ENCODE data around the gene MATK. TPM values are rescaled to one million over a fixed set of nuclear protein-coding genes. Genes with fewer than 3 reads are reported as not detected.

Gene MATK
- polyA plus RNA-seq, 1 donor from 2014 or later, result 5.9 TPM

- no peaks in the 10 kb centered on the region for H3K36me3 Mint-ChIP-seq
- H3K9me3 Mint-ChIP-seq, result peaks cover 0 to 2% (median 0%) of the 10 kb centered on the region in 3 donors
- peaks cover 5 to 11% (median 7%) of the 10 kb centered on the region in 3 donors for H3K4me1 Mint-ChIP-seq
- H3K4me3 Mint-ChIP-seq, result peak overlapping the region in 3 of 4 donors; percentile 28 to 51 (median 51)
- peaks cover 19% of the 10 kb centered on the region for H3K27me3 Mint-ChIP-seq
- peak overlapping the region; percentile 27 to 76 (median 61) for H3K27ac Mint-ChIP-seq
Measured at GRCh38 chr19:3788996-3789778, 3.0 kb upstream of the MATK start.

- H3K4me3 Mint-ChIP-seq, result peak overlapping the region; percentile 1 to 91 (median 82)
- H3K36me3 Mint-ChIP-seq, result peaks cover 4% of the 10 kb centered on the region
- H3K4me1 Mint-ChIP-seq, result peaks cover 5 to 11% (median 10%) of the 10 kb centered on the region in 3 donors
- H3K27ac Mint-ChIP-seq, result peak overlapping the region in 1 of 3 donors; percentile 14
- peaks cover 13% of the 10 kb centered on the region for H3K27me3 Mint-ChIP-seq
- peaks cover under 1 to 11% (median 10%) of the 10 kb centered on the region in 3 donors for H3K9me3 Mint-ChIP-seq
Measured at GRCh38 chr19:3785451-3785937, 687 bp downstream of the MATK start.

- H3K27ac Mint-ChIP-seq, result peak overlapping the region in 2 of 3 donors; percentile 14 to 31
Measured at GRCh38 chr19:3784607-3785450, 1.4 kb downstream of the MATK start.

GRCh38 chr19:3783660-3784584, 2.3 kb downstream of the MATK start:
- Mint-ChIP-seq H3K4me1 (peaks cover 0 to 6% (median 6%) of the 10 kb centered on the region in 3 donors), H3K36me3 (peaks cover 4% of the 10 kb centered on the region), H3K4me3 (peak overlapping the region in 2 of 4 donors; percentile 65 to 91), H3K27me3 (peaks cover 13% of the 10 kb centered on the region), H3K27ac (peak overlapping the region in 1 of 3 donors; percentile 87), H3K9me3 (peaks cover 0 to 11% (median 10%) of the 10 kb centered on the region in 3 donors)

More at GRCh38 chr19:3784607-3785450, 1.4 kb downstream of the MATK start:
- H3K9me3 Mint-ChIP-seq, result peaks cover 0 to 11% (median 10%) of the 10 kb centered on the region in 3 donors
- peaks cover 4% of the 10 kb centered on the region for H3K36me3 Mint-ChIP-seq
- peaks cover 13% of the 10 kb centered on the region for H3K27me3 Mint-ChIP-seq
- H3K4me3 Mint-ChIP-seq, result peak overlapping the region; percentile 1 to 91 (median 82)
- H3K4me1 Mint-ChIP-seq, result peaks cover 5 to 11% (median 10%) of the 10 kb centered on the region in 3 donors

GRCh38 chr19:3782903-3783302, 3.3 kb downstream of the MATK start:
- H3K27ac Mint-ChIP-seq, result no peak overlapping the region

DNA sequence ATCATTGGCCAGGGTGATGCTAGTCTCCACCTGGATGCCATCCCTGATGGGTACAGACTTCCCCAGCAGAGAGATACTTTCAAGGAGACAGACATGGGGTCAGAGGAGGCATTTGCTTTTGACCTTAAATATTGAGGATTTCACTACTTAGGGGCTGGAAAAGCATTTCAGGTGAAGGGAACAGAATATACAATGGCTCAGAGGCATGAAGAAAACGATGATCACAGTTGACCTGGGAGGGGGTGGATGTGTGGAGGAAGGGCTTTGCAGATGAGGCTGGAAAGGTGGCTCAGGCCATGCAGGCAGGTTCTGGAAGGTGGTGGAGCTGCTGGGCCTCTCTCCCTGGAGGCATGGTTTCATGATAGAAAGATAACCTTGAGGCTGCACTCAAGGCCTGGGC, 3.9 kb downstream of the MATK start:
- Mint-ChIP-seq H3K9me3 (peaks cover 0 to 11% (median 10%) of the 10 kb centered on the region in 3 donors), H3K36me3 (peaks cover 4% of the 10 kb centered on the region), H3K27ac (peak overlapping the region in 1 of 3 donors; percentile 77), H3K4me1 (peaks cover 0 to 6% (median 6%) of the 10 kb centered on the region in 3 donors), H3K27me3 (peaks cover 13% of the 10 kb centered on the region), H3K4me3 (peak overlapping the region in 2 of 4 donors; percentile 42 to 57)

More at GRCh38 chr19:3782903-3783302, 3.3 kb downstream of the MATK start:
- H3K4me3 Mint-ChIP-seq, result peak overlapping the region in 1 of 4 donors; percentile 39
- peaks cover 4% of the 10 kb centered on the region for H3K36me3 Mint-ChIP-seq
- peaks cover 13% of the 10 kb centered on the region for H3K27me3 Mint-ChIP-seq
- H3K9me3 Mint-ChIP-seq, result peaks cover 0 to 11% (median 10%) of the 10 kb centered on the region in 3 donors
- H3K4me1 Mint-ChIP-seq, result peaks cover 0 to 6% (median 6%) of the 10 kb centered on the region in 3 donors

DNA sequence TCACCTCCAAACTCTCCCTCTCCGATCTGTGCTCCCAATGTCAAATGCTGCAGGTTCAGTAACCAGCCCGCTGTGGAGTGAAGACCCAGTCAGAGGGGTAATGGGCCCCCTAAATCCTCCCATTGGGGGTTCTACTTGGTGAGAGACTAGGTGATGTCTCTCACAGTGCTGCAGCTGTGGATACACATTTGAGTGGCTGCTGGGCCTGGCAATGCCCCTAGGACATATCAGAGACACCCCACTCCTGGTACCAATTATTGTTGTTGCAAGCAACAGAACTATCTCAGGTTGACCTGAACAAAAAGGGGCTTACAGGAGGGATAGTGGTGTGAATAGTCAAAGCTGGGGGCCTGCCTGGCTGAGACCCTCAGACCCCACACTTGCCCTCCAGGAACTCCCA, 4.6 kb downstream of the MATK start:
- Mint-ChIP-seq H3K4me1 (peaks cover 0 to 6% (median 5%) of the 10 kb centered on the region in 3 donors), H3K36me3 (peaks cover 4% of the 10 kb centered on the region), H3K9me3 (peaks cover 0 to 11% (median 10%) of the 10 kb centered on the region in 3 donors), H3K27me3 (peaks cover 8% of the 10 kb centered on the region), H3K4me3 (peak overlapping the region in 1 of 4 donors; percentile 17), H3K27ac (no peak overlapping the region)

- Mint-ChIP-seq H3K27me3 (peaks cover 7% of the 10 kb centered on the region), H3K36me3 (peaks cover 4% of the 10 kb centered on the region), H3K4me3 (peak overlapping the region in 1 of 4 donors; percentile 25)
Measured at GRCh38 chr19:3780786-3781304, 5.3 kb downstream of the MATK start.

GRCh38 chr19:3778899-3779723, 7.1 kb downstream of the MATK start:
- H3K4me3 Mint-ChIP-seq, result no peak overlapping the region
- H3K27ac Mint-ChIP-seq, result peak overlapping the region in 1 of 3 donors; percentile 7
- H3K36me3 Mint-ChIP-seq, result peaks cover 4% of the 10 kb centered on the region
- peaks cover 0 to 6% (median 0%) of the 10 kb centered on the region in 3 donors for H3K4me1 Mint-ChIP-seq
- peaks cover 0 to 11% (median 10%) of the 10 kb centered on the region in 3 donors for H3K9me3 Mint-ChIP-seq
- no peaks in the 10 kb centered on the region for H3K27me3 Mint-ChIP-seq

More at GRCh38 chr19:3780786-3781304, 5.3 kb downstream of the MATK start:
- H3K4me1 Mint-ChIP-seq, result peaks cover 0 to 6% (median 4%) of the 10 kb centered on the region in 3 donors
- H3K27ac Mint-ChIP-seq, result peak overlapping the region in 1 of 3 donors; percentile 85
- peaks cover 0 to 11% (median 10%) of the 10 kb centered on the region in 3 donors for H3K9me3 Mint-ChIP-seq

DNA sequence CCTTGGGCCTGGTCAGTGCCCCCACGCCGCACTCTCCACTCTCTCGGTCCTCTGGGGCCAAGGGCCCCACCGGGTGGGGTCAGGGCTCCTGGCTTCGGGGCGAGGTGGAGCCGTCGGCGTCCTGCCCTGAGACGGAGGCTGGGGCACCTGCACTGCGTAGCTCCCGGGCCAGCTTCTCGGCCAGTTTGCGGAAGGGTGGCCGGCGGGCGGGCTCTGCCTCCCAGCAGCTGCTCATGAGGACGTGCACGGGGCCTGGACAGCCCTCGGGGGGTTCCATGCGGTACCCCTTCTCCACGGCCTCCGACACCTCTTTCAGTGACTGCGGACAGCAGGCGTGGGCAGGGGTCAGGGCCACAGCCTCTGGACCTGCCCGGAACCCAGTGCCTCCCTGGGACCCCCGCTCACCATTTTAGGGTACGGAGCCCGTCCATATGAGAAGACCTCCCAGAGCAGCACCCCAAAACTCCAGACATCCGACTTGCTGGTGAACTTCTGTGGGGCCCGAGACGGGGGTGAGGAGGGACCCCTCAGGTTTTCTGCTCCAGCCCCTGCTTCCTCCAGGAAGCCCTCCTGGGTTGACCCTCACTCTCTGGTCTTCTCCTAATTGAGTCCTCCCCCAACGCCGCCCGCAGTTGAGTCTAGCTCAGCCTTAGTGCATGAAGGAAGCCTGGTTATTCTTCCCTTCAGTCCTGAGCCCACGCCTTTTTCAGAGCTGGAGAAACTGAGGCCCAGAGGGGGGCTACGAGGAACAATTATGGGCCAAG, 7.9 kb downstream of the MATK start:
- Mint-ChIP-seq H3K4me1 (peaks cover 0 to 7% (median 0%) of the 10 kb centered on the region in 3 donors), H3K9me3 (peaks cover 0 to 11% (median 10%) of the 10 kb centered on the region in 3 donors), H3K27me3 (no peaks in the 10 kb centered on the region), H3K4me3 (no peak overlapping the region), H3K36me3 (peaks cover 4% of the 10 kb centered on the region), H3K27ac (no peak overlapping the region)

DNA sequence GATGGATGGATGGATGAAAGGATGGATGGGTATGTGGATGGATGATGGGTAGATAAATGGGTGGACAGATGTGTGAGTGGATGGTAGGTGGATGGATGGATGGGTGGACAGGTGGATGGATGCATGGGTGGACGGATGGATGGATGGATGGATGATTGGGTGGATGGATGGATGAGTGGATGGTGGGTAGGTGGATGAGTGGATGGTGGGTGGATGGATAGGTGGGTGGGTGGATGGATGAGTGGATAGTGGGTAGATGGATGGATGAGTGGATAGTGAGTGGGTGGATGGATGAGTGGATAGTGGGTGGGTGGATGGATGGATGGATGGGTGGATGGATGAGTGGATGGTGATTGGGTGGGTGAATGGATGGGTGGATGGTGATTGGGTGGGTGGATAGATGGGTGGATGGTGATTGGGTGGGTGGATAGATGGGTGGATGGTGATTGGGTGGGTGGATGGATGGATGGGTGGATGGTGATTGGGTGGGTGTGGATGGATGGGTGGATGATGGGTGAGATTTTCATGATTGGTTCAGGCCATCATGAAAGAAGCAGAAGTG, 9.6 kb downstream of the MATK start:
- no peaks in the 10 kb centered on the region for H3K36me3 Mint-ChIP-seq
- H3K9me3 Mint-ChIP-seq, result peaks cover 0 to 4% (median 2%) of the 10 kb centered on the region in 3 donors
- no peak overlapping the region for H3K4me3 Mint-ChIP-seq
- no peaks in the 10 kb centered on the region for H3K27me3 Mint-ChIP-seq
- peak overlapping the region in 1 of 3 donors; percentile 35 for H3K27ac Mint-ChIP-seq
- H3K4me1 Mint-ChIP-seq, result peaks cover 0 to 7% (median 0%) of the 10 kb centered on the region in 3 donors

- H3K4me1 Mint-ChIP-seq, result peaks cover 0 to 5% (median 0%) of the 10 kb centered on the region in 3 donors
- H3K27ac Mint-ChIP-seq, result no peak overlapping the region
- no peaks in the 10 kb centered on the region for H3K9me3 Mint-ChIP-seq
Measured at GRCh38 chr19:3775831-3776230, 10.3 kb downstream of the MATK start.

More at GRCh38 chr19:3775831-3776230, 10.3 kb downstream of the MATK start:
- Mint-ChIP-seq H3K4me3 (no peak overlapping the region), H3K36me3 (no peaks in the 10 kb centered on the region), H3K27me3 (no peaks in the 10 kb centered on the region)

All from IgD-negative memory B cell (primary cell).